ENCODE measurements around the gene RAD50. TPM values are rescaled to one million over a fixed set of nuclear protein-coding genes. Genes with fewer than 3 reads are reported as not detected.

RAD50 gene
- total RNA-seq, 1 donor: 54.7 TPM

- TF ChIP-seq CTCF (IDR thresholded peaks at IDR 0.05; ENCODE audit: insufficient read depth, low read length): no peak
- no peak for DNase-seq (ENCODE audit: low read depth)
- no peak overlapping the region for H3K4me3 ChIP-seq (ENCODE audit: low read depth, low read length)
Observed at GRCh38 chr5:132673488-132673887, 116.7 kb downstream of the RAD50 start.

- no peak for TF ChIP-seq CTCF (IDR thresholded peaks at IDR 0.05; ENCODE audit: insufficient read depth, low read length)
- DNase-seq (ENCODE audit: low read depth): no peak
- H3K4me3 ChIP-seq (ENCODE audit: low read depth, low read length): peak within 1 kb of the TSS; percentile 48
Observed at GRCh38 chr5:132673939-132674630, 117.3 kb downstream of the RAD50 start, which contains the start of gene IL4. Gene IL4 (plus strand): TSS chr5:132673989. CDS start chr5:132674051, 62 bp downstream.

- peak; percentile 97 for DNase-seq (ENCODE audit: low read depth)
- TF ChIP-seq CTCF (IDR thresholded peaks at IDR 0.05; ENCODE audit: insufficient read depth, low read length): no peak
- H3K4me3 ChIP-seq (ENCODE audit: low read depth, low read length): peak overlapping the region; percentile 48
Observed at GRCh38 chr5:132674671-132675506, 118.1 kb downstream of the RAD50 start.

- H3K4me3 ChIP-seq (ENCODE audit: low read depth, low read length): no peak overlapping the region
- DNase-seq (ENCODE audit: low read depth): no peak
- no peak for TF ChIP-seq CTCF (IDR thresholded peaks at IDR 0.05; ENCODE audit: insufficient read depth, low read length)
Observed at GRCh38 chr5:132675936-132676689, 119.3 kb downstream of the RAD50 start.

GRCh38 chr5:132677191-132677590, 120.4 kb downstream of the RAD50 start:
- peak; percentile 52 for TF ChIP-seq CTCF (IDR thresholded peaks at IDR 0.05; ENCODE audit: insufficient read depth, low read length)
- H3K4me3 ChIP-seq (ENCODE audit: low read depth, low read length): no peak overlapping the region
- peak; percentile 80 for DNase-seq (ENCODE audit: low read depth)

GRCh38 chr5:132677682-132678400, 121.1 kb downstream of the RAD50 start:
- no peak for DNase-seq (ENCODE audit: low read depth)
- no peak for TF ChIP-seq CTCF (IDR thresholded peaks at IDR 0.05; ENCODE audit: insufficient read depth, low read length)

More at GRCh38 chr5:132677682-132678400, 121.1 kb downstream of the RAD50 start:
- no peak overlapping the region for H3K4me3 ChIP-seq (ENCODE audit: low read depth, low read length)

Measured in fibroblast of the aortic adventitia (primary cell).